ENCODE results near the gene DRD3. TPM values are rescaled to one million over a fixed set of nuclear protein-coding genes. Genes with fewer than 3 reads are reported as not detected.

DRD3 gene
- total and polyA plus RNA-seq, 4 donors: not detected

DNA sequence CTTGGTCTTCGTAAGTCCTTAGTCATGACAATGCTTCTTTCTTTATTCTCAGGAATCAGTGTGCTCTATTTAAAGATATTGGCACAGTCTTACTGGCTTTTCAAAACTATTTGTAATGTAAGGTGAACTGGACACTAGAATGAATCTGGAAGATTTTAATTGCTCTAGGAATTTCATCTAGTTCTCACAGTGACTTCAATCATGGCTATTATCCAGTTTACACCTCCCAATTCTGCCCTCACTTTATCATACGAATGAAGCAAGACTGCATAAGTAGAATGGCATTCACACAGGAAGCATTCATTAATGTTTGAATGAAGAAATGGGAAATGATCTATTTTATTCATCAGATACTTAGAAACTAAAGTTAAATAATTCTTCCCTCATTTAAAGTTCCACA lies 26.7 kb upstream of the DRD3 start:
- ATAC-seq (ENCODE audit: low FRiP score): no peak
- peaks cover 1% of the 10 kb centered on the region for H3K9me3 ChIP-seq (ENCODE audit: control insufficient read depth, low read length)
- intact Hi-C loops (cut with DNase I): no loop called here
- H3K4me1 ChIP-seq (ENCODE audit: control insufficient read depth in 1 of 2, insufficient read depth in 2 of 2, low read length in 2 of 2): no peaks in the 10 kb centered on the region
- WGBS, 2 donors: 56 to 57% methylated on average over 2 of the region's 2 CpGs
- H3K27me3 ChIP-seq (ENCODE audit: control insufficient read depth in 1 of 2, insufficient read depth in 2 of 2, low read length in 1 of 2): no peaks in the 10 kb centered on the region
- H3K27ac ChIP-seq (ENCODE audit: low read depth in 1 of 2, low read length in 2 of 2): no peak overlapping the region
- H3K4me3 ChIP-seq (ENCODE audit: low read length in 2 of 2): no peak overlapping the region
- no peak for DNase-seq
- H3K36me3 ChIP-seq (ENCODE audit: control insufficient read depth in 1 of 2, insufficient read depth in 2 of 2, low read length in 1 of 2): no peaks in the 10 kb centered on the region

- no peak for DNase-seq
- no peaks in the 10 kb centered on the region for H3K27me3 ChIP-seq (ENCODE audit: control insufficient read depth in 1 of 2, insufficient read depth in 2 of 2, low read length in 1 of 2)
- no peaks in the 10 kb centered on the region for H3K36me3 ChIP-seq (ENCODE audit: control insufficient read depth in 1 of 2, insufficient read depth in 2 of 2, low read length in 1 of 2)
- no peak overlapping the region for H3K27ac ChIP-seq (ENCODE audit: low read depth in 1 of 2, low read length in 2 of 2)
- H3K4me3 ChIP-seq (ENCODE audit: low read length in 2 of 2): no peak overlapping the region
- ATAC-seq (ENCODE audit: low FRiP score): no peak
- no peaks in the 10 kb centered on the region for H3K9me3 ChIP-seq (ENCODE audit: control insufficient read depth, low read length)
- peaks cover 0 to 3% of the 10 kb centered on the region in 2 donors for H3K4me1 ChIP-seq (ENCODE audit: control insufficient read depth in 1 of 2, insufficient read depth in 2 of 2, low read length in 2 of 2)
- intact Hi-C loops (cut with DNase I): no loop called here
- 69 to 79% methylated on average over 1 of the region's 1 CpG for WGBS, 2 donors
These were observed 15.9 kb upstream of the DRD3 start for GRCh38 chr3:114194750-114195149.

- Histone ChIP-seq H3K27me3 (ENCODE audit: control insufficient read depth in 1 of 2, insufficient read depth in 2 of 2, low read length in 1 of 2) (no peaks in the 10 kb centered on the region), H3K27ac (ENCODE audit: low read depth in 1 of 2, low read length in 2 of 2) (no peak overlapping the region), H3K36me3 (ENCODE audit: control insufficient read depth in 1 of 2, insufficient read depth in 2 of 2, low read length in 1 of 2) (no peaks in the 10 kb centered on the region), H3K9me3 (ENCODE audit: control insufficient read depth, low read length) (no peaks in the 10 kb centered on the region), H3K4me1 (ENCODE audit: control insufficient read depth in 1 of 2, insufficient read depth in 2 of 2, low read length in 2 of 2) (peaks cover 0 to 3% of the 10 kb centered on the region in 2 donors), H3K4me3 (ENCODE audit: low read length in 2 of 2) (no peak overlapping the region)
- ATAC-seq (ENCODE audit: low FRiP score) (no peak), DNase-seq (no peak)
- intact Hi-C loops (cut with DNase I): no loop called here
These were observed 13.3 kb upstream of the DRD3 start for GRCh38 chr3:114192136-114192535.

- no peak overlapping the region for H3K27ac ChIP-seq (ENCODE audit: low read depth in 1 of 2, low read length in 2 of 2)
- no peak for ATAC-seq (ENCODE audit: low FRiP score)
- H3K4me1 ChIP-seq (ENCODE audit: control insufficient read depth in 1 of 2, insufficient read depth in 2 of 2, low read length in 2 of 2): no peaks in the 10 kb centered on the region
- no peaks in the 10 kb centered on the region for H3K36me3 ChIP-seq (ENCODE audit: control insufficient read depth in 1 of 2, insufficient read depth in 2 of 2, low read length in 1 of 2)
- no peak overlapping the region for H3K4me3 ChIP-seq (ENCODE audit: low read length in 2 of 2)
- peaks cover 2% of the 10 kb centered on the region for H3K9me3 ChIP-seq (ENCODE audit: control insufficient read depth, low read length)
- no peaks in the 10 kb centered on the region for H3K27me3 ChIP-seq (ENCODE audit: control insufficient read depth in 1 of 2, insufficient read depth in 2 of 2, low read length in 1 of 2)
- no peak for DNase-seq
- intact Hi-C loops (cut with DNase I): no loop called here
These were observed 7.6 kb upstream of the DRD3 start for GRCh38 chr3:114186501-114186900.

GRCh38 chr3:114179575-114179974 lies 723 bp upstream of the DRD3 start:
- Histone ChIP-seq H3K27ac (ENCODE audit: low read depth in 1 of 2, low read length in 2 of 2) (no peak overlapping the region), H3K4me1 (ENCODE audit: control insufficient read depth in 1 of 2, insufficient read depth in 2 of 2, low read length in 2 of 2) (no peaks in the 10 kb centered on the region), H3K27me3 (ENCODE audit: control insufficient read depth in 1 of 2, insufficient read depth in 2 of 2, low read length in 1 of 2) (no peaks in the 10 kb centered on the region), H3K4me3 (ENCODE audit: low read length in 2 of 2) (no peak overlapping the region), H3K9me3 (ENCODE audit: control insufficient read depth, low read length) (peaks cover 1% of the 10 kb centered on the region), H3K36me3 (ENCODE audit: control insufficient read depth in 1 of 2, insufficient read depth in 2 of 2, low read length in 1 of 2) (no peaks in the 10 kb centered on the region)
- ATAC-seq (ENCODE audit: low FRiP score) (no peak), DNase-seq (no peak)
- 20 to 22% methylated on average over 2 of the region's 2 CpGs for WGBS, 2 donors
- intact Hi-C loops (cut with DNase I): no loop called here

DNA sequence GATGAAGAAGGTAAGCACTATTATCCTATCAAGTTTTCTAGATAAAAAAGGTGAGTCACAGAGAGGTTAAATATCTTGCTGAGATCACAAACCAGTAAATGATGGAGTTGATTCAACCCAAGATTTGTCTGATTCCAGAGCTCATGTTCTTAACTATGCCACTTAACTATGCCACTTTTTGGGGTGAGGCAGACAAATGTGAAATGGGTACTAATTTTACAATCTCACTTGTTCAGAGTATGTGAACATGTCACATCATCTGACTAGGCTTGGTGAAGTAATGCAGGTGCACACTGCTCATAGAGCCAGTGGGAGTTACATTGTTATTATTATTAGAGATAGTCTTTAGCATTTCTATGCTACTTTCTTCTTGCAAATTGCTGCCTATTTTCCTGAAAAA lies 2.0 kb downstream of the DRD3 start:
- H3K4me1 ChIP-seq (ENCODE audit: control insufficient read depth in 1 of 2, insufficient read depth in 2 of 2, low read length in 2 of 2): no peaks in the 10 kb centered on the region
- intact Hi-C loops (cut with DNase I): no loop called here
- ATAC-seq (ENCODE audit: low FRiP score): no peak

DNA sequence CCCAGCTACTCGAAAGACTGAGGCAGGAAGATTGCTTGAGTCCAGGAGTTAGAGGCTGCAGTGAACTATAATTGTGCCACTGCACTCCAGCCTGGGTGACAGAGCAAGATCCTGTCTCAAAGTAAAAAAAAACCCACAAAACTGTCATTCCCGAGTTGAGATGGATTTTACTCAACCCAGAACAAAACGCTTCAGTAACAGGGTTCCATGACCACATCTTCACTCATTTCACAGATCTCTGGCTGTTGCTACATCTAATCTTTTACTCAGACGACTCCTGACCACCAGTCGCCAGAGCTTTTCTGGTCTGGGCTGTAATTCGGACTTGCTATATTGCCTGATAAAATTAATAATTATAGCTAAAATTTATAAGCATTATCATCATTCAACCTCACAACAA lies 2.4 kb downstream of the DRD3 start:
- no peak for ATAC-seq (ENCODE audit: low FRiP score)
- 79 to 82% methylated on average over 6 of the region's 6 CpGs for WGBS, 2 donors
- H3K9me3 ChIP-seq (ENCODE audit: control insufficient read depth, low read length): no peaks in the 10 kb centered on the region
- H3K36me3 ChIP-seq (ENCODE audit: control insufficient read depth in 1 of 2, insufficient read depth in 2 of 2, low read length in 1 of 2): no peaks in the 10 kb centered on the region
- intact Hi-C loops (cut with DNase I): no loop called here
- no peak for DNase-seq
- H3K4me3 ChIP-seq (ENCODE audit: low read length in 2 of 2): no peak overlapping the region
- H3K4me1 ChIP-seq (ENCODE audit: control insufficient read depth in 1 of 2, insufficient read depth in 2 of 2, low read length in 2 of 2): no peaks in the 10 kb centered on the region
- no peaks in the 10 kb centered on the region for H3K27me3 ChIP-seq (ENCODE audit: control insufficient read depth in 1 of 2, insufficient read depth in 2 of 2, low read length in 1 of 2)
- no peak overlapping the region for H3K27ac ChIP-seq (ENCODE audit: low read depth in 1 of 2, low read length in 2 of 2)

More for the DNA sequence above, 2.0 kb downstream of the DRD3 start:
- no peaks in the 10 kb centered on the region for H3K9me3 ChIP-seq (ENCODE audit: control insufficient read depth, low read length)
- no peak overlapping the region for H3K27ac ChIP-seq (ENCODE audit: low read depth in 1 of 2, low read length in 2 of 2)
- no peaks in the 10 kb centered on the region for H3K27me3 ChIP-seq (ENCODE audit: control insufficient read depth in 1 of 2, insufficient read depth in 2 of 2, low read length in 1 of 2)
- no peak for DNase-seq
- no peak overlapping the region for H3K4me3 ChIP-seq (ENCODE audit: low read length in 2 of 2)
- no peaks in the 10 kb centered on the region for H3K36me3 ChIP-seq (ENCODE audit: control insufficient read depth in 1 of 2, insufficient read depth in 2 of 2, low read length in 1 of 2)

- intact Hi-C loops (cut with DNase I): no loop called here
- 61 to 64% methylated on average over 3 of the region's 3 CpGs for WGBS, 2 donors
These were observed 3.5 kb downstream of the DRD3 start for GRCh38 chr3:114175204-114175987.

GRCh38 chr3:114171677-114172076 lies 7.2 kb downstream of the DRD3 start:
- WGBS, 2 donors: 89 to 92% methylated on average over 7 of the region's 7 CpGs
- intact Hi-C loops (cut with DNase I): no loop called here

More at GRCh38 chr3:114175204-114175987, 3.5 kb downstream of the DRD3 start:
- ATAC-seq (ENCODE audit: low FRiP score): no peak
- Histone ChIP-seq H3K27ac (ENCODE audit: low read depth in 1 of 2, low read length in 2 of 2) (no peak overlapping the region), H3K4me3 (ENCODE audit: low read length in 2 of 2) (no peak overlapping the region), H3K9me3 (ENCODE audit: control insufficient read depth, low read length) (no peaks in the 10 kb centered on the region), H3K36me3 (ENCODE audit: control insufficient read depth in 1 of 2, insufficient read depth in 2 of 2, low read length in 1 of 2) (no peaks in the 10 kb centered on the region), H3K27me3 (ENCODE audit: control insufficient read depth in 1 of 2, insufficient read depth in 2 of 2, low read length in 1 of 2) (no peaks in the 10 kb centered on the region), H3K4me1 (ENCODE audit: control insufficient read depth in 1 of 2, insufficient read depth in 2 of 2, low read length in 2 of 2) (no peaks in the 10 kb centered on the region)
- DNase-seq: no peak

More at GRCh38 chr3:114171677-114172076, 7.2 kb downstream of the DRD3 start:
- Histone ChIP-seq H3K4me1 (ENCODE audit: control insufficient read depth in 1 of 2, insufficient read depth in 2 of 2, low read length in 2 of 2) (no peaks in the 10 kb centered on the region), H3K27ac (ENCODE audit: low read depth in 1 of 2, low read length in 2 of 2) (no peak overlapping the region), H3K27me3 (ENCODE audit: control insufficient read depth in 1 of 2, insufficient read depth in 2 of 2, low read length in 1 of 2) (no peaks in the 10 kb centered on the region), H3K36me3 (ENCODE audit: control insufficient read depth in 1 of 2, insufficient read depth in 2 of 2, low read length in 1 of 2) (no peaks in the 10 kb centered on the region), H3K9me3 (ENCODE audit: control insufficient read depth, low read length) (no peaks in the 10 kb centered on the region), H3K4me3 (ENCODE audit: low read length in 2 of 2) (no peak overlapping the region)
- DNase-seq (no peak), ATAC-seq (ENCODE audit: low FRiP score) (no peak)
